ENCODE measurements around the gene KMT2C. TPM values are rescaled to one million over a fixed set of nuclear protein-coding genes. Genes with fewer than 3 reads are reported as not detected.

KMT2C gene
- total and polyA plus RNA-seq, 2 of the 13 experiments (the other 11 are each of a cell fraction or from before 2014, with no cell fraction given) = 7.1 to 14.4 TPM

DNA sequence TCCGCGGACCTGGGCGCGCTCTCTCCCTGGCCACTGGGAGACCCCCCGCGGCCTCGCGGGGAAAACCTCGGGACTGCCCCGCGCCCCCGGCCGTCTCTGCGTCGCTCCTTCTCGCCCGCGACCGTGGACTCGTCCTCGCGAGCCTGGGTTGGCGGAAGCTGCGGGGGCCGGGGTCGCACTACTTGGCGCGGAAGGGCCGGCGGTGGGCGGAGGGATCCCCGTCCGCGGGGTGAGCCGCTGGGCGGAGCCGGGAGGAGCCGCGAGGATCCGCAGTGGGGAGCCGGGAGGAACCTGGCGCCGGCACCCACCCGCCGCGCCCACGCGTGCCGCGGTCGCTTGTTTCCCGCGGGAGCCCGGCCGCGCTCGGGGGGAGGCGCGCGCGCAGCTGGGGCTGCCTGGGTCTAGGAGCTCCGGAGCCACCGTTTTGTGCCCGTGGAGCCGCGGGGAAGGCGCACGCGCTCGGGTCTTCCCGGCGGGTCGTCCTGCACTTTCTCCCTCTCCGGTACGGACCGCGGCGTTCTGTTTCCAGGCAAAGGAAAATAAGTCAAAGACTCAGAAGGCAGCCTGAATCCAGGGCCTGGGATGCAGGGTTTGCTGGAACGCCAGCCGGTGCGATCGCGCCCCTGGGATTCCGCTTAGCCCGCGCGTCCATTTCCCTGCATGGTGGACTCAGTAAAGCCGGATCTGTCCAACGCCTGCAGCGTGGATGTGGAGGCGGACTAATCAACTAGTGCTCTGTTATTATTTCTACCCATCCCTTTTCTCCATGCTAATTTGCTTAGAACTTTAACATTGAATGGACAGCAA lies 28.7 kb upstream of the KMT2C start (continued):
- TF ChIP-seq, protein P1, sequence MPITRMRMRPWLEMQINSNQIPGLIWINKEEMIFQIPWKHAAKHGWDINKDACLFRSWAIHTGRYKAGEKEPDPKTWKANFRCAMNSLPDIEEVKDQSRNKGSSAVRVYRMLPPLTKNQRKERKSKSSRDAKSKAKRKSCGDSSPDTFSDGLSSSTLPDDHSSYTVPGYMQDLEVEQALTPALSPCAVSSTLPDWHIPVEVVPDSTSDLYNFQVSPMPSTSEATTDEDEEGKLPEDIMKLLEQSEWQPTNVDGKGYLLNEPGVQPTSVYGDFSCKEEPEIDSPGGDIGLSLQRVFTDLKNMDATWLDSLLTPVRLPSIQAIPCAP (CRISPR knock-in tag; IDR thresholded peaks at IDR 0.05; ENCODE audit: low read depth) = no peak
- no peak for TF ChIP-seq HNF4G (IDR thresholded peaks at IDR 0.05; ENCODE audit: borderline replicate concordance, low read depth, low read length)
- TF ChIP-seq HNF4G (CRISPR knock-in tag; IDR thresholded peaks at IDR 0.05; ENCODE audit: borderline replicate concordance, low read depth) = no peak
- no peak for TF ChIP-seq SSRP1 (CRISPR knock-in tag; IDR thresholded peaks at IDR 0.05)
- TF ChIP-seq, protein P2, sequence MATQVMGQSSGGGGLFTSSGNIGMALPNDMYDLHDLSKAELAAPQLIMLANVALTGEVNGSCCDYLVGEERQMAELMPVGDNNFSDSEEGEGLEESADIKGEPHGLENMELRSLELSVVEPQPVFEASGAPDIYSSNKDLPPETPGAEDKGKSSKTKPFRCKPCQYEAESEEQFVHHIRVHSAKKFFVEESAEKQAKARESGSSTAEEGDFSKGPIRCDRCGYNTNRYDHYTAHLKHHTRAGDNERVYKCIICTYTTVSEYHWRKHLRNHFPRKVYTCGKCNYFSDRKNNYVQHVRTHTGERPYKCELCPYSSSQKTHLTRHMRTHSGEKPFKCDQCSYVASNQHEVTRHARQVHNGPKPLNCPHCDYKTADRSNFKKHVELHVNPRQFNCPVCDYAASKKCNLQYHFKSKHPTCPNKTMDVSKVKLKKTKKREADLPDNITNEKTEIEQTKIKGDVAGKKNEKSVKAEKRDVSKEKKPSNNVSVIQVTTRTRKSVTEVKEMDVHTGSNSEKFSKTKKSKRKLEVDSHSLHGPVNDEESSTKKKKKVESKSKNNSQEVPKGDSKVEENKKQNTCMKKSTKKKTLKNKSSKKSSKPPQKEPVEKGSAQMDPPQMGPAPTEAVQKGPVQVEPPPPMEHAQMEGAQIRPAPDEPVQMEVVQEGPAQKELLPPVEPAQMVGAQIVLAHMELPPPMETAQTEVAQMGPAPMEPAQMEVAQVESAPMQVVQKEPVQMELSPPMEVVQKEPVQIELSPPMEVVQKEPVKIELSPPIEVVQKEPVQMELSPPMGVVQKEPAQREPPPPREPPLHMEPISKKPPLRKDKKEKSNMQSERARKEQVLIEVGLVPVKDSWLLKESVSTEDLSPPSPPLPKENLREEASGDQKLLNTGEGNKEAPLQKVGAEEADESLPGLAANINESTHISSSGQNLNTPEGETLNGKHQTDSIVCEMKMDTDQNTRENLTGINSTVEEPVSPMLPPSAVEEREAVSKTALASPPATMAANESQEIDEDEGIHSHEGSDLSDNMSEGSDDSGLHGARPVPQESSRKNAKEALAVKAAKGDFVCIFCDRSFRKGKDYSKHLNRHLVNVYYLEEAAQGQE (IDR thresholded peaks at IDR 0.05; ENCODE audit: borderline replicate concordance in 1 of 2, low read depth in 1 of 2, low read length in 2 of 2) = peak in 1 of 2 experiments; percentile 35; a peak in 2 of 4 replicates
- no peak for TF ChIP-seq PAF1 (CRISPR knock-in tag; IDR thresholded peaks at IDR 0.05)
- no peak; the same call in 1 of the 2 replicates for TF ChIP-seq SAP130 (CRISPR knock-in tag; IDR thresholded peaks at IDR 0.05; ENCODE audit: low read depth)
- no peak for TF ChIP-seq ZNF839 (CRISPR knock-in tag; IDR thresholded peaks at IDR 0.05; ENCODE audit: borderline replicate concordance)
- peak; percentile 45; the same call in 1 of the 2 replicates for TF ChIP-seq ZNF629 (CRISPR knock-in tag; conservative IDR thresholded peaks at IDR 0.05)
- TF ChIP-seq ZNF101 (CRISPR knock-in tag; IDR thresholded peaks at IDR 0.05; ENCODE audit: borderline replicate concordance, low read depth) = no peak
- peak; percentile 72 for TF ChIP-seq HOXA3 (CRISPR knock-in tag; IDR thresholded peaks at IDR 0.05)
- TF ChIP-seq, protein P3, sequence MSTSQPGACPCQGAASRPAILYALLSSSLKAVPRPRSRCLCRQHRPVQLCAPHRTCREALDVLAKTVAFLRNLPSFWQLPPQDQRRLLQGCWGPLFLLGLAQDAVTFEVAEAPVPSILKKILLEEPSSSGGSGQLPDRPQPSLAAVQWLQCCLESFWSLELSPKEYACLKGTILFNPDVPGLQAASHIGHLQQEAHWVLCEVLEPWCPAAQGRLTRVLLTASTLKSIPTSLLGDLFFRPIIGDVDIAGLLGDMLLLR (CRISPR knock-in tag; IDR thresholded peaks at IDR 0.05) = 0 out of 2 replicates have a peak, but pooled peaks have one; percentile 59
- TF ChIP-seq, protein P4, sequence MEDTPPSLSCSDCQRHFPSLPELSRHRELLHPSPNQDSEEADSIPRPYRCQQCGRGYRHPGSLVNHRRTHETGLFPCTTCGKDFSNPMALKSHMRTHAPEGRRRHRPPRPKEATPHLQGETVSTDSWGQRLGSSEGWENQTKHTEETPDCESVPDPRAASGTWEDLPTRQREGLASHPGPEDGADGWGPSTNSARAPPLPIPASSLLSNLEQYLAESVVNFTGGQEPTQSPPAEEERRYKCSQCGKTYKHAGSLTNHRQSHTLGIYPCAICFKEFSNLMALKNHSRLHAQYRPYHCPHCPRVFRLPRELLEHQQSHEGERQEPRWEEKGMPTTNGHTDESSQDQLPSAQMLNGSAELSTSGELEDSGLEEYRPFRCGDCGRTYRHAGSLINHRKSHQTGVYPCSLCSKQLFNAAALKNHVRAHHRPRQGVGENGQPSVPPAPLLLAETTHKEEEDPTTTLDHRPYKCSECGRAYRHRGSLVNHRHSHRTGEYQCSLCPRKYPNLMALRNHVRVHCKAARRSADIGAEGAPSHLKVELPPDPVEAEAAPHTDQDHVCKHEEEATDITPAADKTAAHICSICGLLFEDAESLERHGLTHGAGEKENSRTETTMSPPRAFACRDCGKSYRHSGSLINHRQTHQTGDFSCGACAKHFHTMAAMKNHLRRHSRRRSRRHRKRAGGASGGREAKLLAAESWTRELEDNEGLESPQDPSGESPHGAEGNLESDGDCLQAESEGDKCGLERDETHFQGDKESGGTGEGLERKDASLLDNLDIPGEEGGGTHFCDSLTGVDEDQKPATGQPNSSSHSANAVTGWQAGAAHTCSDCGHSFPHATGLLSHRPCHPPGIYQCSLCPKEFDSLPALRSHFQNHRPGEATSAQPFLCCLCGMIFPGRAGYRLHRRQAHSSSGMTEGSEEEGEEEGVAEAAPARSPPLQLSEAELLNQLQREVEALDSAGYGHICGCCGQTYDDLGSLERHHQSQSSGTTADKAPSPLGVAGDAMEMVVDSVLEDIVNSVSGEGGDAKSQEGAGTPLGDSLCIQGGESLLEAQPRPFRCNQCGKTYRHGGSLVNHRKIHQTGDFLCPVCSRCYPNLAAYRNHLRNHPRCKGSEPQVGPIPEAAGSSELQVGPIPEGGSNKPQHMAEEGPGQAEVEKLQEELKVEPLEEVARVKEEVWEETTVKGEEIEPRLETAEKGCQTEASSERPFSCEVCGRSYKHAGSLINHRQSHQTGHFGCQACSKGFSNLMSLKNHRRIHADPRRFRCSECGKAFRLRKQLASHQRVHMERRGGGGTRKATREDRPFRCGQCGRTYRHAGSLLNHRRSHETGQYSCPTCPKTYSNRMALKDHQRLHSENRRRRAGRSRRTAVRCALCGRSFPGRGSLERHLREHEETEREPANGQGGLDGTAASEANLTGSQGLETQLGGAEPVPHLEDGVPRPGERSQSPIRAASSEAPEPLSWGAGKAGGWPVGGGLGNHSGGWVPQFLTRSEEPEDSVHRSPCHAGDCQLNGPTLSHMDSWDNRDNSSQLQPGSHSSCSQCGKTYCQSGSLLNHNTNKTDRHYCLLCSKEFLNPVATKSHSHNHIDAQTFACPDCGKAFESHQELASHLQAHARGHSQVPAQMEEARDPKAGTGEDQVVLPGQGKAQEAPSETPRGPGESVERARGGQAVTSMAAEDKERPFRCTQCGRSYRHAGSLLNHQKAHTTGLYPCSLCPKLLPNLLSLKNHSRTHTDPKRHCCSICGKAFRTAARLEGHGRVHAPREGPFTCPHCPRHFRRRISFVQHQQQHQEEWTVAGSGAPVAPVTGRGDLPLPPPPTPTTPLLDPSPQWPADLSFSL (CRISPR knock-in tag; IDR thresholded peaks at IDR 0.05) = no peak
- TF ChIP-seq ZNF225 (CRISPR knock-in tag; IDR thresholded peaks at IDR 0.05) = 0 out of 2 replicates have a peak, but pooled peaks have one; percentile 25
- TF ChIP-seq ZNF552 (CRISPR knock-in tag; IDR thresholded peaks at IDR 0.05; ENCODE audit: borderline replicate concordance) = no peak
- no peak for TF ChIP-seq NONO (IDR thresholded peaks at IDR 0.05)
- TF ChIP-seq NONO (CRISPR knock-in tag; conservative IDR thresholded peaks at IDR 0.05) = peak; percentile 52; the same call in 1 of the 2 replicates
- no peak for TF ChIP-seq PAWR (CRISPR knock-in tag; IDR thresholded peaks at IDR 0.05; ENCODE audit: borderline replicate concordance)
